ENCODE measurements around the gene TSPAN32. TPM values are rescaled to one million over a fixed set of nuclear protein-coding genes. Genes with fewer than 3 reads are reported as not detected.

Gene TSPAN32
- total and polyA plus RNA-seq, 10 of the 15 experiments (the other 5 are each of a cell fraction or from before 2014, with no cell fraction given): 0.08 TPM; not detected in 9

GRCh38 chr11:2362414-2362813, 60.6 kb downstream of the TSPAN32 start:
- H3K79me2 ChIP-seq (ENCODE audit: control insufficient read depth, insufficient read depth, low read length): no peaks in the 10 kb centered on the region
- no peak overlapping the region for H3K4me2 ChIP-seq (ENCODE audit: control insufficient read depth, insufficient read depth)
- in situ Hi-C loops (cut with MboI): no loop called here
- FAIRE-seq (no peak), ATAC-seq (no peak), DNase-seq (ENCODE audit: low read depth, low spot score) (no peak)
- no peaks in the 10 kb centered on the region for H3K9me3 ChIP-seq (replicated peaks; ENCODE audit: control insufficient read depth, insufficient read depth, low read length)
- no peak overlapping the region for H3K27ac ChIP-seq (ENCODE audit: control insufficient read depth, insufficient read depth)
- POLR2A ChIA-PET: interaction anchor here (0.6 kb wide), 1 partner anchor 12 kb away, joined by 5 read pairs; no protein-coding TSS in a partner anchor
- SMC1A ChIA-PET (ENCODE audit: uncharacterized antibody, unreplicated experiment): no interaction called here
- H3K36me3 ChIP-seq (ENCODE audit: control insufficient read depth in 2 of 2, insufficient read depth in 2 of 2, low read length in 1 of 2): no peaks in the 10 kb centered on the region
- no peaks in the 10 kb centered on the region for H3K4me1 ChIP-seq (ENCODE audit: control insufficient read depth, insufficient read depth, low read length)
- H4K20me1 ChIP-seq (ENCODE audit: control insufficient read depth, insufficient read depth): no peaks in the 10 kb centered on the region
- H3K4me3 ChIP-seq: no peak overlapping the region
- no peaks in the 10 kb centered on the region; a peak in 2 of 4 replicates for H3K27me3 ChIP-seq (replicated peaks in 1 of 2; ENCODE audit: control insufficient read depth in 2 of 2, insufficient read depth in 2 of 2, low read length in 1 of 2)
- no peak for TF ChIP-seq ZNF384 (IDR thresholded peaks at IDR 0.05; ENCODE audit: borderline replicate concordance, low read depth, low read length)
- TF ChIP-seq CHD1 (IDR thresholded peaks at IDR 0.05; ENCODE audit: low read depth, low read length): no peak
- TF ChIP-seq MAX (IDR thresholded peaks at IDR 0.05; ENCODE audit: low read depth, low read length): no peak
- TF ChIP-seq ZBTB4 (CRISPR knock-in tag; IDR thresholded peaks at IDR 0.05): no peak
- no peak for TF ChIP-seq HCFC1 (IDR thresholded peaks at IDR 0.05; ENCODE audit: low read length)
- TF ChIP-seq SIN3A (IDR thresholded peaks at IDR 0.05; ENCODE audit: low read depth, low read length): no peak
- no peak for TF ChIP-seq SMAD5 (IDR thresholded peaks at IDR 0.05; ENCODE audit: low read depth)
- TF ChIP-seq WRNIP1 (IDR thresholded peaks at IDR 0.05; ENCODE audit: borderline replicate concordance, low read depth, low read length): no peak
- no TSS peak for BruUV-seq (replicated peaks)
- RAD21 ChIA-PET (ENCODE audit: unreplicated experiment): no interaction called here
- 37% methylated on average over 7 of the region's 7 CpGs for WGBS (ENCODE audit: insufficient coverage, insufficient replicate concordance, low lambda C conversion rate, missing lambda C conversion rate)
- CTCF ChIA-PET: no interaction called here
- no peak overlapping the region for H2AFZ ChIP-seq (ENCODE audit: control insufficient read depth, low read depth, low read length)
- intact Hi-C loops (cut with micrococcal nuclease; ENCODE audit: unreplicated experiment): no loop called here
- no peak overlapping the region for H3K9ac ChIP-seq (ENCODE audit: control insufficient read depth, insufficient read depth, low read length)

Data from GM12878 (cell line).